Measurements from ENCODE around the gene PDLIM4.

PDLIM4 gene

DNA sequence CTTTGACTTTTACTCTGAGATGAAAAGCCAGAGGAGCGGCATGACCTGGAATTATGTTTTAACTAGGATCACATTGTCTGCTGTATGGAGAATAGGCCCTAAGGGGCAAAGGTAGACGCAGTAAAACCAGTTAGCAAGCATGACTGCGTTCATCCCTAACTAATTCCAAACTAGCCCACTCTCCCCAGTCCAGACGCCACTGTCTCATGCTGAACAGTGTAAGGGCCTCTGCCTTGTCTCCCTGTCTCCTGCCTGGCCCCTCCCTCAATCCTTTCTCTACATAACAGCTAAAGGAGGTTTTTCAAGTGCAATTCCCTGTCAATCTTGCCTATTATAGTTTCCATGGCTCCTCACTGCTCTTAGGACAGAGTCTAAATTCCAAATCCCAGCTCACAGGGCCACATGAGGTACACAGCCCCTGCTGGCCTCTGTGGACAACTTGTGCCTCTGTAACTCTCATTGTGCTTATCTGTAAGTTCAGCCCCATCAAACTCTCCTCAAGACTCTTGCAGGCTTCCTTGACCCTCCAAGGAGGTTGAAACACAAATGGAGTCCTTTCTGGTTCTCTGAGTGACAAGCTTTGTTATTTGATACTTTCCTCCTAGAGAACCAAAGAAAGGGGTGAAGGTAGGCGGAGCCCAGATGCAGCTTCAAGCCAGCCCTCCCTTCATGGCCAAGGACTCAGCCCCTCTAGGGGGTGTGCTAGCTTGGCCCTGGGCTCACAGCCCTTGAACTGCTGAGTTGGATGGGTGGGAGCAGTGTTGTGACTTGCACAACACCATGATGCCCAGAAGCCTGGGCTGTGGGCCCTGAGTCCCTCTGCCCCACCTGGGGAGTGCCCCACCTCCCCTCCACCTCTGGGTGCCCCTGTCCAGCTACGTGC lies 20.7 kb downstream of the PDLIM4 start:
- Mint-ChIP-seq H3K27ac (no peak overlapping the region), H3K9me3 (no peaks in the 10 kb centered on the region), H3K4me1 (no peaks in the 10 kb centered on the region), H3K27me3 (peaks cover 39% of the 10 kb centered on the region), H3K4me3 (no peak overlapping the region)
- no peak for ATAC-seq
- no peak for DNase-seq

DNA sequence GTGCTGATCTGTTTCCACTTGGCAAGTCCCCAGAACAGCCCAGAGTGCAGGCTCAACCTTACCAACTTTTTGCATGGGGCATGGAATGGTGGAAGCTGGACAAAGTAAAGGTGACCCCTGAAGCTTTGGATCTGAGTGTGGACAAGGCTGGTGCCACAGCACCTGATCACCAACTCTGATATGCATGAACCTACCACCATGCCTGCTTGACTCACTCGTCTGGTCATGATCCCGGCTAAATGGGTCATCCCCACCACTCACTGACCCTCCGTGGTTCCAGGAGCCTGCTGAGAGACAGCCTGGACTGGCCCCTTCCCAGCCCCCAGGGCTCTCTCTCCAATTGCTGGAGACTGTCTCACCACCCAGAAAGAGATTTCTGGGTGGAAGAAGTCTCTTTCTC lies 22.3 kb downstream of the PDLIM4 start:
- no peaks in the 10 kb centered on the region for H3K4me1 Mint-ChIP-seq
- no peaks in the 10 kb centered on the region for H3K9me3 Mint-ChIP-seq
- ATAC-seq (no peak), DNase-seq (no peak)
- no peak overlapping the region for H3K4me3 Mint-ChIP-seq
- H3K27me3 Mint-ChIP-seq: peaks cover 23% of the 10 kb centered on the region
- H3K27ac Mint-ChIP-seq: no peak overlapping the region

DNA sequence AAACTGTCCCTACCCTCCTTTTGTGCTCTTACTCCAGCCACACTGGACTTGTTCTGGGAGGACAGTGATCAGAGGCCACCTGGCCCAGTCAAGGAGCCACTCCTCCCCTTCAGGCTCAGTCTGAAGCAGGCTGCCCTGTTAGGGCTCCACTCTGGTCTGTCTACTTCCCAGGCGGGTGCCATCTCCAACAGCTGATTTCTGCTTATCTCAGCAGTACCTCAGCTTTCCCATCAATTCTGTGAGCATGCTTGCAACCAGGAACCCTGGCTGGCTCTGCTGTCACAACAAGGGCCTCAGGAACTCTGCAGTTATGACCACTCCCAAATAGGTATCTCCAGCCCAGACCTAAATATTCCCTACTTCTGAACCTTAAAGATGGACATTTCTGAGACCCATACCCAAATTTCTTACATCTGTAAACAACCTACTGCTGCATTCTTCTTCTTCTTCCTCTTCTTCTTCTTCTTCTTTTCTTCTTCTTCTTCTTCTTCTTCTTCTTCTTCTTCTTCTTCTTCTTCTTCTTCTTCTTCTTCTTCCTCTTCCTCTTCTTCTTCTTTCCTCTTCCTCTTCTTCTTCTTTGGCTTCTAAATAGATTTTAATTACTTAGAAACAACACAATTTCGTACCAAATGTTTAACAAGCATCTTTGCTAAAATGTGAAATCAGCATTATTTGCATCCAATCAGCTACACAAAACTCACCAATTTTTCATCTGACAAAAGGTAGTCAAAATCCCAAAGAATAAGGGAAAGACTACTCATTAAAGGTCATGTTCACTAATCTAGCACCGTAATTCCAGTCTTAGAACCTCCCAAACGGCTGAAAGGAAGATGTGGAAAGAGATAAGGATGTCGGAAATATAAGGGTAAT lies 23.1 kb downstream of the PDLIM4 start:
- Mint-ChIP-seq H3K4me3 (no peak overlapping the region), H3K4me1 (no peaks in the 10 kb centered on the region), H3K27ac (peak overlapping the region in 1 of 2 donors; percentile 66), H3K9me3 (no peaks in the 10 kb centered on the region), H3K27me3 (peaks cover 15% of the 10 kb centered on the region)
- no peak for DNase-seq
- no peak for ATAC-seq

DNA sequence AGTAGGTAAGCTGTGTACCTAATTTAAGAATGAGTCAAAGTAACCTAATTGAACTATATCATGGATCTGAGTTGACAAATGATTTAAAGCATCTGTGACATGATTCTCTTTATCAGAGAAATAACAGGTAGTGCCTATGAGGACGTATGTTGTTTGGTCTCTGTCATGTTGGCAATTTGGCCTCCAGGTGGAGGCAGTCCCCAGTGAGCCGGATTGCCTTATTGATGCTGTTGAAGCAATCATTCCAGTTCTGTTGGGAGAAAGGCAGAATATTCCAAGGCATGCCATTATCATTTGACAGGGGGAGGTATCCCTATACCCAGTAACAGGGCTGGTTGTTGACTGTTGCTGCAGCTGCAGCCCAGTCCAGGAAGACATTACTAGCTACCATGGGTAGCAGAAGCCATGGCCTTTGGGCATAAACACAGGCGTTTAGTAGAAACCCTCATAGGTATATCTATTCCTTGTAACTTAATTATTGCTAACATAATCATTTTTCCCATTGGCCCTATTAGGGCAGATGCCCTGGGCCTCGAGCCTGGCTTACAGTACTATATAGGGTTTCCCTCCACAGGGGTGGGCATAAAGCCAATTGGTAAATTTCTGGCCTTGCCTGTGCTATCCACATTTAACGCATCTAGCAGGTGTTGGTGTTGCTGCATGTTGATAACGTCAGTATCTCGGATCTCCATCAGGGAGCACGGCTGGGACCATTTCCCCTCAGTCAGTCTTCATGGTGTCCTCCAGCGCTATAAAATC lies 24.5 kb downstream of the PDLIM4 start:
- no peaks in the 10 kb centered on the region for H3K9me3 Mint-ChIP-seq

DNA sequence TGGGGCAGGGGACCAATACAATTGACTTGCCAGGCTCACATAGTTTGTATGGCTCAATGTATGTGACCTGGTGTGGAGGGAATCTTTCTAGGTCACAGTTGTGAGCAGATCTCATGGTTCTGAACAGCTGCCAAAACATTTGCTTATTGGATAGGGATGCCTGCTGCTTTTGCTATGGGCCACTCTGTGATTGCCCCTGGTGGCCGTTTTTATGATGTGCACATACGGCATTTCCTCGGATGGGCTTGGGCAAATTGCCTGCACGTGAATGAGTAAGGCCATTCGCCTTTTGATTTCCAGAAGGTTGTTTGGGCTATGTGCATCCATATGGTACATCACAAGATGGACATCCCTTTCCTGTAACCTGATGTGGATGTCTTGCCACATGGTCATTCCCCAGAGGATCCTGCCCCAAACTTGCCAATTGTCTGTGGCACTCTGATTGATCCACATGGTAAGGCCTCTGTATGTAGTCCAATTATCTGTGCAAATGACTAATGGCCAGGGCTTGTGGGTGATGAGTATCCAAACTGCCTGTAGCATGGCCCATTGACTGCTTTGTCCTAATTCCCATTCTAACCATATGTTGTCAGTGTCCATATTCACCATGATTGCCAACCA lies 26.0 kb downstream of the PDLIM4 start:
- H3K9me3 Mint-ChIP-seq: no peaks in the 10 kb centered on the region
- H3K27ac Mint-ChIP-seq: no peak overlapping the region
- ATAC-seq (no peak), DNase-seq (peak in 1 of 2 donors; percentile 7)
- peaks cover 12% of the 10 kb centered on the region for H3K27me3 Mint-ChIP-seq
- no peak overlapping the region for H3K4me3 Mint-ChIP-seq
- no peaks in the 10 kb centered on the region for H3K4me1 Mint-ChIP-seq

More for the DNA sequence above, 24.5 kb downstream of the PDLIM4 start:
- no peaks in the 10 kb centered on the region for H3K4me1 Mint-ChIP-seq
- DNase-seq (no peak), ATAC-seq (no peak)
- no peak overlapping the region for H3K4me3 Mint-ChIP-seq
- H3K27me3 Mint-ChIP-seq: peaks cover 12% of the 10 kb centered on the region
- H3K27ac Mint-ChIP-seq: no peak overlapping the region

DNA sequence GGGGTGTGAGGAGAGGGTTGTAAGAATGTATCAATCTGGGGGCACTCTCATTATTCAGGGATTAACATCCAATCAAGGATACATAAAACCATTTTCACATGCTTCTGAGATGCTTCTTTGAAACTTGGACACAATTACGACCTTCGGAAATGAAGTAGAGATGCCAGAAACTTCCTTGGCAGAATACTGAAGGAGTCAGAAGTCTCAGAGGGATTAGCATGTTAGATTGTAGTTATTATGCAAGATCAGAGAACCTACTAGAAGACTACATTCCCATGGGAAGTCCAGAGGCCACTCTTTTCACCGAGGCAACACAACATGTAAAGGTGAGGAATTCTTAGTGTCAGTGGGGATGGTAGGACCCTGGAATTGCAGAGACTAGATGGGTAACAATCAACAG lies 31.6 kb downstream of the PDLIM4 start:
- Mint-ChIP-seq H3K27ac (no peak overlapping the region), H3K9me3 (no peaks in the 10 kb centered on the region), H3K4me3 (no peak overlapping the region), H3K4me1 (peaks cover 15% of the 10 kb centered on the region), H3K27me3 (no peaks in the 10 kb centered on the region)
- ATAC-seq (no peak), DNase-seq (no peak)

DNA sequence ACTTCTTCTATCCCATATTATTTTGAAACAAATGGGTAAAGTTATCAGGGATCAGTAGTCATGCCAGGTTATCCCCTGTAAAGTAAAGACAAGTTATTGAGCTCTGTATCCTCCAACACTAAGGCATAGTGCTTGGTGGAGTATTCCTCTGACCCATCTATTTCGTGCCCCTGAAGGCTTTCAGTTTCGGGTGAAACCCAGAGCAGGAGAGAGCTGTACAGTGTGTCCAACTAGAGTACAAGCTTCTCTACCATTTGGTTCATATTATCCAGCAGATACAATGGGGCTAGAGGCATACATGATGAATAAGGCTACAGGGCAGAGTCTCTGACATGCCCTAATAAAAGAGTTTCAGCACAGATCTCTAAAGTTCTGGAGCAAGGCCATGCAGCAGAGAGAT lies 33.5 kb downstream of the PDLIM4 start:
- Mint-ChIP-seq H3K27ac (no peak overlapping the region), H3K4me3 (no peak overlapping the region), H3K9me3 (no peaks in the 10 kb centered on the region), H3K4me1 (peaks cover 33% of the 10 kb centered on the region), H3K27me3 (no peaks in the 10 kb centered on the region)
- DNase-seq (no peak), ATAC-seq (no peak)

DNA sequence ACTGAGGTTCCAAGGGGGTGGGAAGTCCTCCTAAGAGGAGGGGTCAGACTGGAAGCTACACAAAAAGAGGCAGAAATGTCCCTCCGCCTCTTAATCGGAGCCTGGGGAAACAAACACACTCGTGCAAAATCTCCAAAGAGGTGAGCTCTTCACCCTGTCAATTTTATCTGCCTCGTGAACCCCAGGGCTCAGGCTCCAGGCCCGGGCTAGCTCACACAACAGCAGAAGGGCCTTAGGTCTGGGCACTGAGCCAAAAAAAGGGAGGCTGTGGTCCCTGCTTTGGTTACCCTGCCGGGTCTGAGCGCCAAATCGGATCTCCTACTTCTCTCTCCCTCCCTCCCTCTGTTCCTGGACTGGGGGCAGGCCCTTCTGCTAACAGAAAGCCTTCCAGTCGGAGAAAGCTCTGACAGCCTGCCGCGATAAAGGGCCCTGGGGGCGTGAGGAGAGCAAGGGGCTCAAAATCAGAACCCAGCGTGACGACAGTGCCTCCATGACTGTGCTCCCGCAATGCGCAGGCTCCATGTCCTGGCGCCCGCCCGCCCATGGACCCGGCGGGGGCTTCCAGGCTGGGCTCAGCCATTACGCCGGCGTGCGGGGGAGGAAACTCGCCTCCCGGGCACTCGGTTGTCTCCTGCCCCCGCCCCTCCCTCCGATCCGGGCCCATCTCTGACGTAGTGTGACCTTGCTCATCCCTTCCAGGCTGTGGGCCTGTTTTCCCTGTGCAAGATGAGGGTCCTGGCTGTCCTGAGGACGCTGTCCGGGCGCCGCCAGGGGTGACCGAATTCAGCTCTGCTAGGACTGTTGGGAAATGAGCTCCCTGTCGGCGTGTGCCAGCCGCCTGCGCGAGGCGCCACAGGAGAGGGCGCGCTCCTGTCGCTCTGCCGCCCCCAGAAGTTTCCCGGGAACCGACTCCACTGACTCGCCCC lies 35.8 kb downstream of the PDLIM4 start:
- peak; percentile 81 to 90 for DNase-seq
- H3K27me3 Mint-ChIP-seq: no peaks in the 10 kb centered on the region
- peak; percentile 71 for ATAC-seq
- H3K4me1 Mint-ChIP-seq: peaks cover 51% of the 10 kb centered on the region
- peak overlapping the region; percentile 96 to 99 for H3K4me3 Mint-ChIP-seq
- no peaks in the 10 kb centered on the region for H3K9me3 Mint-ChIP-seq
- H3K27ac Mint-ChIP-seq: peak overlapping the region; percentile 96 to 97

DNA sequence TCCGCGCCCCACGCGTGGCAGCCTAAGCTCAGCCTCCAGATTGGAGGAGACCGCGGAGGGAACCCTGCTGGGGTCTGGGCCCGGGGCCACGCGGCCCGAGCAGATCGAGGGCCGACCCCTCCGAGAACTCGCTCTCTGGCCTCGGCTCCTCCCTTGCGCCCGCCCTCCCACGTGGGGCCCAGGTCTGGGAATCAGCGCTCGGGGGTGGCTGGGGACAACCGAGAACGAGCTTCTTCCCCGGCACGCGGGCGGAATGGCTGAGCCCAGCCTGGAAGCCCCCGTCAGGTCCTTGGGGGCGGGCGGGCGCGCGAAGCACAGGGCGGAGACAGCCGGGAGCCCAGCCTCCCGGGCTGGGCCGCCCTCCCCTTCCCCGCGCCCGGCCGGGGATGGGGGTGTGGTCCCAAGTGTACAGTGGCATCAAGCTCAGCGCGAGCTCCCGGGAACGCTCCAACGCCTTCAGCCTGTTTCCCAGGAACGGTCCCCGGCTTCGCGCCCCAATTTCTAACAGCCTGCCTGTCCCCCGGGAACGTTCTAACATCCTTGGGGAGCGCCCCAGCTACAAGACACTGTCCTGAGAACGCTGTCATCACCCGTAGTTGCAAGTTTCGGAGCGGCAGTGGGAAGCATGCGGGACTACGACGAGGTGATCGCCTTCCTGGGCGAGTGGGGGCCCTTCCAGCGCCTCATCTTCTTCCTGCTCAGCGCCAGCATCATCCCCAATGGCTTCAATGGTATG lies 36.7 kb downstream of the PDLIM4 start, which contains the start of gene SLC22A4:
Gene SLC22A4, plus strand, starts transcription at position 403 of the 736 bp plus-strand sequence. Its CDS starts 223 bp downstream, at position 626.
- Mint-ChIP-seq H3K4me1 (peaks cover 53% of the 10 kb centered on the region), H3K4me3 (peak within 1 kb of the TSS; percentile 96 to 99), H3K9me3 (no peaks in the 10 kb centered on the region), H3K27me3 (no peaks in the 10 kb centered on the region), H3K27ac (peak within 1 kb of the TSS; percentile 96 to 97)
- ATAC-seq: peak; percentile 84
- peak; percentile 91 to 95 for DNase-seq

DNA sequence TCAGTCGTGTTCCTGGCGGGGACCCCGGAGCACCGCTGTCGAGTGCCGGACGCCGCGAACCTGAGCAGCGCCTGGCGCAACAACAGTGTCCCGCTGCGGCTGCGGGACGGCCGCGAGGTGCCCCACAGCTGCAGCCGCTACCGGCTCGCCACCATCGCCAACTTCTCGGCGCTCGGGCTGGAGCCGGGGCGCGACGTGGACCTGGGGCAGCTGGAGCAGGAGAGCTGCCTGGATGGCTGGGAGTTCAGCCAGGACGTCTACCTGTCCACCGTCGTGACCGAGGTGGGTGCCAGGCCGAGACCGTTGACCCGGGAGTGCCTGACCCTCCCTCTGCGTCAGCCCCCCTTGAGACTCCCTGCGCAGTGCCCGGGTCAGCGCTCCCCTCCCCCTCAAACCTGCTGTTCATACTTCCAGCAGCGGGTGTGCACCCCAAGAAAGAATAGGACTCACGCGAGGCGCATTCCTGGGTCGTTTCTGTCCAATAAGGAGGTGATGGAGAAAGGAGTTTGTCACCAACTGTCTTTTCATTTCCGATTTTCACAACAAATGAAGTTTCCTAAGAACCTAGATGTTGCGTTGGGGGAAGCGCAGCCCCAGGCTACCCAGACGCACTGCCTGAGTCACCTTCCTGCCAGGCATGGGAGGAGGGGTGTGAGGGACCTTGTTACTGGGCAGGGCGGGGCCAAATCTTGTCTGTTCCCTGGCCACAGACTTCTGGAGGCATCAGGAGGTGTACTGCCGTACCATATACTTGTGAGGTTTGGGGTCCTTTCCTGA lies 37.4 kb downstream of the PDLIM4 start:
- Mint-ChIP-seq H3K4me1 (peaks cover 53% of the 10 kb centered on the region), H3K27ac (peak overlapping the region; percentile 93 to 97), H3K9me3 (no peaks in the 10 kb centered on the region), H3K4me3 (peak overlapping the region; percentile 96 to 99), H3K27me3 (no peaks in the 10 kb centered on the region)
- ATAC-seq: peak; percentile 61
- DNase-seq: peak; percentile 39 to 74

DNA sequence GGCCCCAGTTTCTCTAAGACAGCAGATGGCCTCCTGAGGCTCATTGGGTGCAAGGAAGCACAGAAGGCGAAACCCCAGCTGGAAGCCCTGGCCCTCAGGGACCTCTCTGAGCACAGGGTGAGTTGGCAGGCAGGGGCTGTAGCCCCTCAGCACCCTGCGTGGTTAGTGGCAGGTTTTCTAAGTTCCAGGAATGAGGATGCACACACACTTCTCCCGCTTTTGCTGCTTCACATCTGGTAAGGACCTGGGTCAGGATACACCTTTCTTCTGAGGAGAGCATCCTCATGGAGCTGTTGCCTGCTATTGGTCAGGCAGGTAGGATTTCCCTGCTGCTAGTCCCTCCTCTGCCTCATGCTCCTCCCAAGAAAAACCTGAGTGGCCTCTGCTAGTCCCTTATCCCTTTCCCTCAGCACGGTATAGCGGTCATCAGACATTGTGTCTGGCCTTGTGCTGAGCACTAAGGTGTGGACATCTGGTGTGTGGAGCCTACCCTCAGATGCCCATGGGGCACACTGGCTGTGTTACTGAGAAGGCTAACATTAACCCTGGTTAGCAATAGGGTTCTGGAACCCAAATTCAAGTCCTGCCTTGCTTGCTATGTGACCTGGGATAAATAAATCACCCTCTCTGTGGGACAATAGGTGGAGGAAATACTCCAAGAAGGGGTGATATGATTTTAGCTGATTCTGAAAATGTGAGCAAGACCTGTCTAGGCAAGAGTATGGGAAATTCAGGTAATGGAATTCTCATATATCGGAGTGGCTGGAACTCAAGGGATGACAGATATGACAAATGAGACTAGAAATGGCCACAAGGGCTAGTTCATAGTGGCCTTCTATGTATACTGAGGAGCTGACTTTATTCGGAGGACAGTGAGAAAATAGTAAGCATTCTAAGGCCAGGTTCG lies 38.3 kb downstream of the PDLIM4 start:
- ATAC-seq: no peak
- Mint-ChIP-seq H3K27ac (peak overlapping the region; percentile 69 to 78), H3K4me3 (peak overlapping the region; percentile 96 to 99), H3K4me1 (peaks cover 53% of the 10 kb centered on the region), H3K27me3 (no peaks in the 10 kb centered on the region), H3K9me3 (no peaks in the 10 kb centered on the region)
- DNase-seq: no peak

DNA sequence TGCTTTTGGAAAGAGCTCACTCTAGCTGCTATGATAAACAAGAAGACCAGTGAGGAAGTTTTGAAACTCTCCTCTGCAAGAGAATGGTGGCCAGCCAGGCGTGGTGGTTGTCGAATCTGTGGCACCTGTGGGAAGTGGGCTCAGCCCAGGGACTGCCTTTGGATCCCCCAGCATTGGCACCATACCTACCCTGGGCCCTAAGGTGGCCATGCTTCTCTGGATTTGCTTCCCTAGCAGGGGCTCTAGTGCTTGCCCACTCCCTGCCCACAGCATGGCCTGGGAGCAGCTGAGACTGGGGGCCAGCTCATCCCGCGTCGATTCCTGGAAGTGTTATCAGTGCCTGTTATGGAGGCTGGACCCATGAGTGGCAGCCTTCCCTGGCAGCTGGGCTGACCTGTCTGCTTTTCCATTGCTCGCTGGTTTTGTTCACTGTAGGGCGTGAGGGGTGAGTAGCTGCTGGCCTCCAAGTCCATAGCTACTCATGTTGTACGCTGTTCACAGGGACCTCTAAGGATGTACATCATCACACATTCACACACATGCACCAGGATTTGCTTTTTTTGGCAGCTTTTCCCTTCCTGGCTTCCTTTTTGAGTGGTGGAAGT lies 39.0 kb downstream of the PDLIM4 start:
- Mint-ChIP-seq H3K27ac (no peak overlapping the region), H3K4me1 (peaks cover 53% of the 10 kb centered on the region), H3K27me3 (no peaks in the 10 kb centered on the region), H3K9me3 (no peaks in the 10 kb centered on the region), H3K4me3 (no peak overlapping the region)
- DNase-seq: no peak
- no peak for ATAC-seq

All from stimulated activated naive CD8-positive, alpha-beta T cell treated with anti-CD3 and anti-CD28 coated beads, Interleukin-15, amount 100 ng/mL, for 72 hours (primary cell).